ENCODE measurements around the gene CALN1. TPM values are rescaled to one million over a fixed set of nuclear protein-coding genes. Genes with fewer than 3 reads are reported as not detected.

The CALN1 gene
- total RNA-seq, 1 experiment from 2014 or later = not detected

DNA sequence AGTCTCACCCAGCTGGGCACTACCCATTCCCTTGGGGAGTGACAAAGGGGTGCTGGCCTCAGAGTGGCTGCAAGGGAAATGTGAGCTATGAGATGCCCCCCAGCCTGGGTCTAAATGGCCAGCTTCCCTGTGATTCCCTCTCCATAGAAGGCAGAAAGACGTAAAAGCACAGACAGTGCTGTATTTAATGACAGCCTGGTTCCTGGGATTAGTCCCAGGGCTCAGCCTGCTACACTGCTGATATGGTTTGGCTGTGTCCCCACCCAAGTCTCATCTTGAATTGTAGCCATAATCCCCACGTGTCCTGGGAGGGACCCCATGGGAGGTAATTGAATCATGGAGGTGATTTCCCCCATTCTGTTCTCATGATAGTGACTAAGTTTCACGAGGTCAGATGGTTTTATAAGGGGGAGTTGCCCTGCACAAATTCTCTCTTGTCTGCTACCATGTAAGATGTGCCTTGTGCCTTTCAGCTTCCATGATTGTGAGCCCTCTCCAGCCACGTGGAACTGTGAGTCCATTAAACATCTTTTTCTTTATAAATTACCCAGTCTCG lies 23.9 kb upstream of the CALN1 start:
- TF ChIP-seq, protein P1, sequence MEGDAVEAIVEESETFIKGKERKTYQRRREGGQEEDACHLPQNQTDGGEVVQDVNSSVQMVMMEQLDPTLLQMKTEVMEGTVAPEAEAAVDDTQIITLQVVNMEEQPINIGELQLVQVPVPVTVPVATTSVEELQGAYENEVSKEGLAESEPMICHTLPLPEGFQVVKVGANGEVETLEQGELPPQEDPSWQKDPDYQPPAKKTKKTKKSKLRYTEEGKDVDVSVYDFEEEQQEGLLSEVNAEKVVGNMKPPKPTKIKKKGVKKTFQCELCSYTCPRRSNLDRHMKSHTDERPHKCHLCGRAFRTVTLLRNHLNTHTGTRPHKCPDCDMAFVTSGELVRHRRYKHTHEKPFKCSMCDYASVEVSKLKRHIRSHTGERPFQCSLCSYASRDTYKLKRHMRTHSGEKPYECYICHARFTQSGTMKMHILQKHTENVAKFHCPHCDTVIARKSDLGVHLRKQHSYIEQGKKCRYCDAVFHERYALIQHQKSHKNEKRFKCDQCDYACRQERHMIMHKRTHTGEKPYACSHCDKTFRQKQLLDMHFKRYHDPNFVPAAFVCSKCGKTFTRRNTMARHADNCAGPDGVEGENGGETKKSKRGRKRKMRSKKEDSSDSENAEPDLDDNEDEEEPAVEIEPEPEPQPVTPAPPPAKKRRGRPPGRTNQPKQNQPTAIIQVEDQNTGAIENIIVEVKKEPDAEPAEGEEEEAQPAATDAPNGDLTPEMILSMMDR (IDR thresholded peaks at IDR 0.05; ENCODE audit: insufficient read depth in 1 of 2, low read depth in 1 of 2, low read length in 1 of 2, severe bottlenecking in 1 of 2, unreplicated experiment in 1 of 2) = no peak
- no peak overlapping the region for H3K27ac Mint-ChIP-seq (ENCODE audit: unreplicated experiment)
- POLR2A ChIA-PET = no interaction called here
- H3K36me3 Mint-ChIP-seq (ENCODE audit: insufficient read depth, unreplicated experiment) = no peaks in the 10 kb centered on the region
- Histone ChIP-seq H3K9me3 (no peaks in the 10 kb centered on the region), H3K27me3 (replicated peaks; ENCODE audit: control insufficient read depth, insufficient read depth, low read length) (no peaks in the 10 kb centered on the region), H3K4me3 (ENCODE audit: low read depth, low read length) (no peak overlapping the region), H3K4me1 (no peaks in the 10 kb centered on the region), H3K36me3 (ENCODE audit: control insufficient read depth, insufficient read depth, low read length) (no peaks in the 10 kb centered on the region)
- CTCF ChIA-PET = no interaction called here
- DNase-seq = no peak
- H3K4me1 Mint-ChIP-seq (ENCODE audit: low read depth, unreplicated experiment) = no peaks in the 10 kb centered on the region
- no TSS peak for BruUV-seq (replicated peaks)
- H3K9me3 Mint-ChIP-seq (ENCODE audit: unreplicated experiment) = no peaks in the 10 kb centered on the region
- no peak overlapping the region for H3K4me3 Mint-ChIP-seq (ENCODE audit: unreplicated experiment)
- peaks cover 5% of the 10 kb centered on the region for H3K27me3 Mint-ChIP-seq (ENCODE audit: insufficient read depth, unreplicated experiment)
- intact Hi-C loops (cut with micrococcal nuclease; ENCODE audit: unreplicated experiment) = no loop called here

DNA sequence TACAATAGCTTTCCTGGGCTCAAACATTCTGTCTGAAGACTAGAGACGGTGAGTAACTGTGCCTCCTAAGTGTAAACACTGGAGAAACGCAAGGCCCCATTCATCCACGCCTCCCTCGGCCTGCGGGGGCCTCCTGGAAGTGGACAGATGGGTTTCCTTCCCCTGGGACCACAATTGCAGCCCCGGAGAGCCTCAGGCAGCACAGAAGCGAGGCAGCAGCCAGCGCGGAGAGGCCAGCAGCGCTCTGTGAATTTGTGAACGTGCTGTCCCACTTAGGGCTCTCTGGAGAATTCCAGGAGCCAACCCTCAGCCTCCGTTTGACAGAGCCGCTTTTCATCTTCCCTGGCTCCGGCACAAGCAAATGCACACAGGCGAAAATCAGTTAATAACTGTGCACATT lies 23.2 kb upstream of the CALN1 start:
- Mint-ChIP-seq H3K27me3 (ENCODE audit: insufficient read depth, unreplicated experiment) (peaks cover 5% of the 10 kb centered on the region), H3K9me3 (ENCODE audit: unreplicated experiment) (no peaks in the 10 kb centered on the region), H3K27ac (ENCODE audit: unreplicated experiment) (no peak overlapping the region), H3K4me1 (ENCODE audit: low read depth, unreplicated experiment) (no peaks in the 10 kb centered on the region), H3K36me3 (ENCODE audit: insufficient read depth, unreplicated experiment) (no peaks in the 10 kb centered on the region), H3K4me3 (ENCODE audit: unreplicated experiment) (no peak overlapping the region)
- intact Hi-C loops (cut with micrococcal nuclease; ENCODE audit: unreplicated experiment) = no loop called here
- Histone ChIP-seq H3K9me3 (no peaks in the 10 kb centered on the region), H3K27me3 (replicated peaks; ENCODE audit: control insufficient read depth, insufficient read depth, low read length) (no peaks in the 10 kb centered on the region), H3K4me1 (no peaks in the 10 kb centered on the region), H3K36me3 (ENCODE audit: control insufficient read depth, insufficient read depth, low read length) (no peaks in the 10 kb centered on the region), H3K4me3 (ENCODE audit: low read depth, low read length) (no peak overlapping the region)
- ChIA-PET POLR2A (no interaction called here), CTCF (no interaction called here)
- TF ChIP-seq, protein P1 (IDR thresholded peaks at IDR 0.05; ENCODE audit: insufficient read depth in 1 of 2, low read depth in 1 of 2, low read length in 1 of 2, severe bottlenecking in 1 of 2, unreplicated experiment in 1 of 2) = no peak
- BruUV-seq (replicated peaks) = no TSS peak
- DNase-seq = no peak

DNA sequence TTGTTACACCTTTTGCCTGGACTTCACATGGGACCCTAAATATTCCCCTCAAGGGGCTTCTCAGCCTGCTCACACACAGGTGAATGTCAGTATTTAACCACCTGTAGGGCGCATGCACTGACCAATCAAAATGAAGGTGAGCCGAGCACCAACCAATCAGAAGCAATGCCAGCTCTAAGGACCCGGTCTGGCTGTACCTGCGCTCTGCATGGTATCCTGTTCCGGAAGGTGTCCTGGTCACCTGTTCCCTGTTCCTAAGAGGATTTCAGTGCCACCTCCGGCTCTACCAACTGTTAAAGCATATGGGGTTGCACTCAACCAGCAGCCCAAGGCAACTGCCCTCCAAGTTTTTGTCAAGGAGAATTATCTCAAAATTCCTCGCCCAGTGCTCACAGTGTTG lies 18.4 kb upstream of the CALN1 start:
- intact Hi-C loops (cut with micrococcal nuclease; ENCODE audit: unreplicated experiment) = no loop called here
- ChIA-PET CTCF (no interaction called here), POLR2A (no interaction called here)
- TF ChIP-seq, protein P1 (IDR thresholded peaks at IDR 0.05; ENCODE audit: insufficient read depth in 1 of 2, low read depth in 1 of 2, low read length in 1 of 2, severe bottlenecking in 1 of 2, unreplicated experiment in 1 of 2) = no peak
- H3K36me3 ChIP-seq (ENCODE audit: control insufficient read depth, insufficient read depth, low read length) = no peaks in the 10 kb centered on the region
- Mint-ChIP-seq H3K4me3 (ENCODE audit: unreplicated experiment) (no peak overlapping the region), H3K9me3 (ENCODE audit: unreplicated experiment) (no peaks in the 10 kb centered on the region), H3K27ac (ENCODE audit: unreplicated experiment) (no peak overlapping the region), H3K36me3 (ENCODE audit: insufficient read depth, unreplicated experiment) (no peaks in the 10 kb centered on the region), H3K4me1 (ENCODE audit: low read depth, unreplicated experiment) (no peaks in the 10 kb centered on the region), H3K27me3 (ENCODE audit: insufficient read depth, unreplicated experiment) (peaks cover 3% of the 10 kb centered on the region)
- no peak for DNase-seq
- H3K27me3 ChIP-seq (replicated peaks; ENCODE audit: control insufficient read depth, insufficient read depth, low read length) = no peaks in the 10 kb centered on the region
- no peak overlapping the region for H3K4me3 ChIP-seq (ENCODE audit: low read depth, low read length)
- H3K9me3 ChIP-seq = no peaks in the 10 kb centered on the region
- BruUV-seq (replicated peaks) = no TSS peak
- H3K4me1 ChIP-seq = no peaks in the 10 kb centered on the region

Measured in Caco-2 (cell line).